HG02973 (cell line): ENCODE data around the gene SMPD3.

Source experiments
- ATAC-seq: cut with Tn5 transposase; IDR thresholded peaks from one replicate; pipeline ENCODE4 v1.9.1; 2021; ENCODE audit warnings: moderate library complexity; ENCODE audit not compliant: unreplicated experiment

SMPD3 gene

GRCh38 chr16:68343137-68343536 lies 105.2 kb downstream of the SMPD3 start:
- ATAC-seq = no peak

GRCh38 chr16:68342620-68343019 lies 105.7 kb downstream of the SMPD3 start:
- ATAC-seq = no peak

DNA sequence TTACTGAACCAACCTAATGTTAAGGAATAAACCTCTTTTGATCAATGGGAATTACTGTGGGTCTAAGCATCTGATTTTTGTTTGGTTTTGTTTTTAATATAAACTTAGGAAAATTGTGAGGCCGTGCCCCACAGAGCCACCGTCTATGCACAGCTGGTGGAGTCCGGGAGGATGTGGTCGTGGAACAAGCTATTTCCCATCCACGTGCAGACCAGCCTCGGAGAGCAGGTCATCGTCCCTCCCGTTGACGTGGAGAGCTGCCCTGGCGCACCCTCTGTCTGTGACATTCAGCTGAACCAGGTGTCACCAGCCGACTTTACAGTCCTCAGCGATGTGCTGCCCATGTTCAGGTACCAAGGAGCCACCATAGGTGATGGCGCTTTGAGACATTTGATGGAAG lies 109.1 kb downstream of the SMPD3 start:
- no peak for ATAC-seq

DNA sequence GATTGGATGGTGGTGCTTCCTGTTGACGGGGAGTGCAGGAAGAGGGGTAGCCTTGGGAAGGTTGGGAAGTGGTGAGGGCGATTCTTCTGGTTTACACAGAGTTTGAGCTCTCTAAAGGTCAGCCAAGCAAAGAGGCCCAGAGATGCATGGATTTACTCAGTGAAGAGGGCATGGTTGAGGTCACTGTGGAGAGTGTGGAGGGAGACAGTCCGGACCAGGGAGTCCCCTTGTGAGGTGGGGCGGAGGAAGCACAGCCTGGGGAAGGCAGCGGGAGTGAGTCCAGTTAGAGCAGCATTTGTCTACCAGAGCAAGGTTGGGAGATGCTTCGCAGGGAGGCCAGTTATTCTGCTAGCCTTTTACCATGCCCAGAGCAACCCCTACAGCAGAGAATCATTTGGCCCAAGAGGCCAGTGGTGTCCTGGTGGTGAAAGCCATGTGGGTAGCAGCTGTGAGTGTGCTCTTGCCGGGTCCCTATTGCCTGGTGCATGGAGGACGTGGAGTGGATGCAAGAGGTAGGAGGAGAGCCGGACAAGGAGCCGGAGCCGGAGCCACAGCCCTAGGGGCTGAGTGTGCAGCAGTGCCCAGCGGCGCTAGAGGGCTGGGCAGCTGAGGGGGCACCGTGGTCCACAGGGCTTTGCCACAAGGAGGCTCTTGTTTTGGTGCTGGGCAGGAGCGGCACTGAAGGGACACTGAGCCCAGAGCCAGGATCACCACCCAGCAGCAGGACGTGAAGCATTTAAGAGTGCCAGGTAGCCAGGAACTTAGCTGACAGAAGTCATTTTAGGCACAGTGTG lies 109.8 kb downstream of the SMPD3 start:
- no peak for ATAC-seq

DNA sequence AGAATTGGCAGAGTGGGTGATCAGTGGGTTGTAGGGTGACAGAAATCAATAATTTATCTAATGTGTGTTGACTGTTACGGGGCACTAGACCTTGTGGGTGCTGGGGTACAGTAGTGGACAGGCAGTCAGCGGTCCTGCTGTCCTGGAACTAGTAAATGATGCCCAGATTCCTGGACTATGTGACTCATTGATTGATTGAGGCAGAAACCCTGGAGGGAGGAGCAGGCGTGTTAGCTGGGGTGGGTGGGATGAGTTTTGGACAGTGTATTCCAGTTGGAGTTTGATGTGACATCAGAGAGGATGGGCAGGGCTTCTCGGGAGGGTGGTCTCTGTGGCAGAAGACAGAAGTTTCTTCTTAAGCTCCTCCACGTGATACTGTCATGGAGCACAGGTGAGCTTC lies 113.1 kb downstream of the SMPD3 start:
- no peak for ATAC-seq

DNA sequence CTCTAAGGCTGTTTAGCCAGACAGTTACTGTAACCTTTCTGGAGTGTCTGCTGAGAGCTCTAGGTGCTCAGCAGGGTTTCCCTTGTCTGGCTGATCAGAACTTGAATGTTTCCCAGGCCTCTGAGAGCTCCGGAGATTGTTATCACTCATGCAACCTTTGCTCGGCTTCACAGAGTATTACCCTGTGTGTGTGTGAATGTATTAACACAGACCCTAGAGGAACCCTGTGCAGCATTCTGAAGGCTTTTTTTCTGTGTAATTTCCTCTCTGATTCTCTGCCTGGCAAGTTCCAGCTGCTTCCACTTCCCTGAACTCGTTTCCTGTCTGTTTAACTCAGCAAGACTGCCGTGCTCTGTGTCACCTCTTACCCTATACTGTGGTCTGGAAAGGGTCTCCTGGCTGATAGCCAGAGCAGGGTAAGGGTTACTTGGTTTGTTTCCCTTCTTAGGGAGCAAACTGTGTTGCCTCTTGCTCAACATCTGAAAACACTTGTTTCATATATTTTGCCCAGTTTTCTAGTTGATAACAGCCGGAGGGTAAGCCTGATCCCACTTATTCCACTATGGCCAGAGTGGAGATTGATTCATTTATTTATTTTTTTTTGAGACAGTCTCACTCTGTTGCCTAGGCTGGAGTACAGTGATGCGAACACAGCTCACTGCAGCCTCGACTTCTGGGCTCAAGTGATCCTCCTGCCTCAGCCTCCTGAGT lies 115.7 kb downstream of the SMPD3 start:
- no peak for ATAC-seq

GRCh38 chr16:68331879-68332410 lies 116.4 kb downstream of the SMPD3 start:
- ATAC-seq = no peak

DNA sequence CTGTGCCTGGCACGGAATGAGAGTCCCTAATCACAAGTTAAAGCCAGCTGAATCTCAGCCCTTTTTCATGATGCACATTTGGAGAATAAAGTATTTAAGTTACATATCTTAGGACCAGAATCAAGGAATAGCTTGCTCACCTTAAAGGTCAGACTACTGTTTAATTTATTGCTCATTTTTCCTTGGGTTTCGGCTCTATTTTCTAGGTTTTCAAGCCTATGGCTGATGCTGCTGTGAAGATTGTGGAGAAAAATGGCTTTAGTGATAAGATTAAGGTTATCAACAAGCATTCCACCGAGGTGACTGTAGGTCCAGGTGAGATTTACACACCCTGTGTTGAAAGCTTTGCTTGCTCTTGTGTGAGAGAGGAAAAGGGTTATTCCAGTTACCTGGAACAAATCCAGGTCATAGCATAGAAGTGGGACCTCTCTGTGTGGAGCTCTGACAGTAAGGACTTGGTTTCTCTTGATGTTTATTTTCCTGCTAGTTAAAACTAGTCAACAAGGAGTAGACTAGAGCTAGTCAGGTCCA lies 119.4 kb downstream of the SMPD3 start:
- no peak for ATAC-seq

GRCh38 chr16:68328151-68328859 lies 120.0 kb downstream of the SMPD3 start:
- no peak for ATAC-seq

DNA sequence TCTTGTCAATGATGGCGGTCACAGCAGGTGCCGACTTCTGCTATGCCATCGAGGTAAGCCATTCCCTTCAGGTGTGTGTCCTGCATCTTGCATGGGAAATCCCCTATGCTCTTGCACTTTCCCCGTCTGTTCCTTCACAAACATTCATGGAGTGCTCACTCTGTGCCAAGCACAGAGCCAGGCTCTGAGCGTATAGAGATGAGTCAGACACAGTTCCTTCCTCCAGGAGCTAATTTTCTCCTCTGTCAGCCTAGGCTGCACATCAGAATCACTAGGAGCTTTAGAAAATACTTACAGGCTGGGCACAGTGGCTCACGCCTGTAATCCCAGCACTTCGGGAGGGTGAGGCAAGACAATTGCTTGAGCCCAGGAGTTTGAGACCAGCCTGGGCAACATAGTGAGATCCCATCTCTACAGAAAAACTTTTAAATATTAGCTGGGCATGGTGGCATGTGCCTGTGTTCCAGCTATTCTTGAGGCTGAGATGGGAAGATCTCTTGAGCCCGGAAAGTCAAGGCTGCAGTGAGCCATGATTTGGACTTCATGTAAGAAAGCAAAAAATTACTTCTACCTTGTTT lies 123.4 kb downstream of the SMPD3 start:
- no peak for ATAC-seq

DNA sequence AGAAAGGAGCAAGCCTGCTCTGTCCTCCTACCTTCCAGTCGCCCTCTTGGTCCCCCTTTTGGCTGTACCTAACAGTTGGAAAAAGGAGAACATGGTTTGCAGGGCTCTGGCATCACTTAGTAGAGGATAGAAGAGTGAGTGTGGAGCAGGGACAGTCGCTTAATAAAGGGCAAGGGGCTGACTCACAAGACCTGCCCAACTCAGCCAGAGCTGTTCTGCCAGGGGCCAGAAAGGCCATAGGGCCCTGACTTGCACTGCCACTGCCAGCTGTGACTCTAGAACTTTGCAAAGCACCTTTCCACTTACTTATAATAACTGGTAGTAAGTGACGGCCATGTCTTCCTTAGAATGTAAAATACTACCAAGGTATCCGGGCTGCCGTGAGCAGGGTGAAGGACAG lies 124.0 kb downstream of the SMPD3 start:
- ATAC-seq = no peak

DNA sequence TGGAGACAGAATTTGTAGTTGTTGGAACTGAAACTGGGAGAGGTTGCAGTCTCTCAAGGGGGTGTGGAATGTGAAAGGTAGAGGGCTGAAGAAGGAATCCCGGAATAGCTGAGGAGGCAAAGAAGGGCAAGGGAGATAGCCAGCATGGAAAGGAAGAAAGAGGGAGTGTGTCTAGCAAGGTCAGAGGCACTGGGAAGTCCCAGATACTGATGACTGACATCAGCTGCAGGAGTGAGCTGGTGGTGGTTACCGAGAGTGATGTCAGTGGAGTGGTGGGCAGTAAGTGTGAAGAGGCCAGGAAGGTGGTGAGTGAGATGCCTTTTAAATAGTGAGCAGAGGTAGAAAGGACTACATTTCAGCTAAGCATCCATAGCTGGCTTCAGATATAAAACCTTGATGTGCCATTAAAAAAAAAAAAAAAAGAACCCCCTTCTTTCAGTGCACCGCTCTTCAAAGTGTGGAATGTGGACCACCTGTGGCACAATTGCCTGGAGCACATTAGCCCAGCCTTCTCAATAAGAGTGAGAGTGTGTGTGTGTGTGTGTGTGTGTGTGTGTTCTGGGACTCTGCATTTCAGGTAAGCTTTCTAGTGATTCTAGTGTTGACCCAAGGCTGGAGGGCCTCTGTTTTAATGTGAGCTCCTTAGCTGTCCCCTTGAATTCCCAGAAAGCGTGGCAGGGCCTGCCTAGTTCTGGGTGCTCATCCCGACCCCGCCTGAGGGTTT lies 129.0 kb downstream of the SMPD3 start:
- ATAC-seq = peak; percentile 70

DNA sequence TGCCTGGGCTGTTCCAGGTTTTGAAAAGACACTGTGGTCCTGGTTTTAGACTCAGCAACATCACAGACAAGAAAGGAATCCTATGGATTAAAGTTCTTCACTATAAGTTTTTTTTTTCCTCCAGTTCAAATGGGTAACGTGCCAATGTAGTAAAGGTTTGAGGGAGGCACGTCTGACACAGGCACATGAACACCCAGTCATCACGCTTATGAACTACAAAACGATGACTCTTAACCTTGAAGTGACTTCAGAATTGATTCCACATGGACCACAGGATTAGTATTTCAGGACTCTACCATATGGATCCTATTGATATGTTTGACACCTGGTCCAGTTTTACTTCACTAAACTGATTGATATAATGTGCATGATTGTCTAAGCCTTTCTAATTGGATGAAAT lies 135.2 kb downstream of the SMPD3 start:
- ATAC-seq = no peak

GRCh38 chr16:68310774-68311511 lies 137.4 kb downstream of the SMPD3 start, which contains the start of the genes PRMT7 and SLC7A6OS:
PRMT7 (plus strand) TSS chr16:68311019; CDS start chr16:68315980, 4,961 bp downstream.
SLC7A6OS (minus strand) TSS chr16:68310946; CDS start chr16:68310926, 20 bp downstream.
- peak; percentile 94 for ATAC-seq

DNA sequence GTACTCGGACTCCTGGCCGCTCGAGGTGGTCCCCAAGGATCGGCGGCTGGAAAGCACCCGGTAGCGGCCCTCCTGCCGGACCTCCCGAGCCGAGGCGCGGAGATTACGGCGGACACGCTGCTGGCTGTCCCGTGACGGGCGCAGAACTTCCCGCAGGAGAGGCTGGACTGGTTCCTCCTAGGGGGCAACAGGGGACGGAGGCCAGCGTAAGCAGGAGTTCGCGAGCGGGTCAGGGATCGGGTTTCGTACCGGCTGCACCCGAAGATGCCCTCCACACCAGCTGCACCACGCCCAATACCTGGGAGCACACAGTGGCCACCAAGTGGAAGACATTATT lies 137.9 kb downstream of the SMPD3 start:
- ATAC-seq = peak; percentile 22

- no peak for ATAC-seq
Observed at GRCh38 chr16:68309799-68310198, 138.5 kb downstream of the SMPD3 start.
